ENCODE results near the gene TMEM120A.

The TMEM120A gene

GRCh38 chr7:75957021-75957736 is 37.2 kb downstream of the TMEM120A start:
- DNase-seq (ENCODE audit: low read depth), result no peak

- no peak for DNase-seq (ENCODE audit: low read depth)
Observed at GRCh38 chr7:75955331-75955955, 39.0 kb downstream of the TMEM120A start.

GRCh38 chr7:75953931-75954330 is 40.5 kb downstream of the TMEM120A start:
- DNase-seq (ENCODE audit: low read depth), result no peak

- no peak for DNase-seq (ENCODE audit: low read depth)
Observed at GRCh38 chr7:75953431-75953830, 41.0 kb downstream of the TMEM120A start.

GRCh38 chr7:75951506-75951905 is 42.9 kb downstream of the TMEM120A start:
- DNase-seq (ENCODE audit: low read depth), result no peak

- DNase-seq (ENCODE audit: low read depth), result no peak
Observed at GRCh38 chr7:75950111-75950681, 44.2 kb downstream of the TMEM120A start.

GRCh38 chr7:75948179-75948578 is 46.2 kb downstream of the TMEM120A start:
- DNase-seq (ENCODE audit: low read depth), result no peak

- DNase-seq (ENCODE audit: low read depth), result no peak
Observed at GRCh38 chr7:75946207-75946855, 48.1 kb downstream of the TMEM120A start.

- no peak for DNase-seq (ENCODE audit: low read depth)
Observed at GRCh38 chr7:75945297-75946168, 48.9 kb downstream of the TMEM120A start.

- DNase-seq (ENCODE audit: low read depth), result no peak
Observed at GRCh38 chr7:75944507-75944906, 49.9 kb downstream of the TMEM120A start.

GRCh38 chr7:75943864-75944263 is 50.5 kb downstream of the TMEM120A start:
- no peak for DNase-seq (ENCODE audit: low read depth)

GRCh38 chr7:75938921-75939320 is 55.5 kb downstream of the TMEM120A start:
- no peak for DNase-seq (ENCODE audit: low read depth)

- no peak for DNase-seq (ENCODE audit: low read depth)
Observed at GRCh38 chr7:75937958-75938786, 56.2 kb downstream of the TMEM120A start.

All from activated gamma-delta T cell treated with anti-CD3 and anti-CD28 coated beads, Interleukin-2, amount 50 U/mL, for 16 hours (primary cell).